DMS153 (cell line): ENCODE measurements around the gene TACC2.

Source experiments
- DNase-seq: peaks from one replicate; lab custom pipeline; 2025; lab: John Stamatoyannopoulos, UW

TACC2 gene

GRCh38 chr10:122030200-122030552, 41.2 kb downstream of the TACC2 start:
- DNase-seq: no peak

- DNase-seq: peak; percentile 34
These were observed 44.4 kb downstream of the TACC2 start for GRCh38 chr10:122033224-122033926.

- DNase-seq: no peak
These were observed 45.3 kb downstream of the TACC2 start for GRCh38 chr10:122034149-122034756.

GRCh38 chr10:122040786-122041185, 51.8 kb downstream of the TACC2 start:
- no peak for DNase-seq

- no peak for DNase-seq
These were observed 53.9 kb downstream of the TACC2 start for GRCh38 chr10:122042836-122043235.

GRCh38 chr10:122044045-122044661, 55.2 kb downstream of the TACC2 start:
- peak; percentile 45 for DNase-seq

- DNase-seq: no peak
These were observed 55.8 kb downstream of the TACC2 start for GRCh38 chr10:122044713-122045112.

GRCh38 chr10:122045212-122045611, 56.2 kb downstream of the TACC2 start:
- no peak for DNase-seq

GRCh38 chr10:122047560-122047959, 58.6 kb downstream of the TACC2 start:
- no peak for DNase-seq

- DNase-seq: no peak
These were observed 60.1 kb downstream of the TACC2 start for GRCh38 chr10:122049076-122049475.

- no peak for DNase-seq
These were observed 61.3 kb downstream of the TACC2 start for GRCh38 chr10:122050311-122050710.

GRCh38 chr10:122050811-122051210, 61.8 kb downstream of the TACC2 start:
- DNase-seq: no peak

GRCh38 chr10:122051609-122052385, 62.8 kb downstream of the TACC2 start:
- DNase-seq: peak; percentile 19

- DNase-seq: no peak
These were observed 63.7 kb downstream of the TACC2 start for GRCh38 chr10:122052701-122053100.

- DNase-seq: no peak
These were observed 64.4 kb downstream of the TACC2 start for GRCh38 chr10:122053314-122053713.

- DNase-seq: peak; percentile 5
These were observed 65.4 kb downstream of the TACC2 start for GRCh38 chr10:122054048-122055025.

GRCh38 chr10:122055252-122055651, 66.3 kb downstream of the TACC2 start:
- no peak for DNase-seq

GRCh38 chr10:122056431-122057094, 67.6 kb downstream of the TACC2 start:
- peak; percentile 14 for DNase-seq

GRCh38 chr10:122057841-122058413, 69.0 kb downstream of the TACC2 start:
- no peak for DNase-seq

- no peak for DNase-seq
These were observed 71.3 kb downstream of the TACC2 start for GRCh38 chr10:122060250-122060649.
